Skeletal muscle tissue (tissue), 4 donors: ENCODE results near the gene PTPRE. TPM values are rescaled to one million over a fixed set of nuclear protein-coding genes. Genes with fewer than 3 reads are reported as not detected.

Experiments used
- H3K27ac ChIP-seq: one replicate; pipeline ENCODE4 v1.7.0; 2013; ENCODE audit warnings: mild to moderate bottlenecking, low read depth, low read length, inconsistent platforms
- H3K27me3 ChIP-seq, 3 donors: one replicate each; pipeline ENCODE4 v1.7.0; 2013; ENCODE audit warnings: low read length in 3 of 3; ENCODE audit not compliant: control insufficient read depth in 3 of 3, insufficient read depth in 3 of 3
- H3K36me3 ChIP-seq, 3 donors: one replicate each; pipeline ENCODE4 v1.7.0; 2013; ENCODE audit warnings: low read length in 3 of 3; ENCODE audit not compliant: control insufficient read depth in 3 of 3, insufficient read depth in 3 of 3
- H3K4me1 ChIP-seq, 3 donors: one replicate each; pipeline ENCODE4 v1.7.0; 2013; ENCODE audit warnings: low read length in 3 of 3, mild to moderate bottlenecking in 3 of 3; ENCODE audit not compliant: control insufficient read depth in 3 of 3, insufficient read depth in 3 of 3
- H3K4me3 ChIP-seq, 3 donors: one replicate each; pipeline ENCODE4 v1.7.0; 2013; ENCODE audit warnings: low read length in 3 of 3
- H3K9ac ChIP-seq, 3 donors: one replicate each; pipeline ENCODE4 v1.7.0; 2013; ENCODE audit warnings: low read length in 3 of 3, mild to moderate bottlenecking in 3 of 3, moderate library complexity in 2 of 3, low read depth in 1 of 3
- H3K9me3 ChIP-seq, 3 donors: one replicate each; pipeline ENCODE4 v1.7.0; 2013; ENCODE audit warnings: low read length in 3 of 3; ENCODE audit not compliant: control insufficient read depth in 3 of 3
- total RNA-seq: library from RNA; depleted of rRNA; stranded (reverse); fragments of >200 nt; gene quantifications from one replicate; pipeline ENCODE4 v1.2.3, GENCODE V29; 2014
- donor health status: Osteomylitis.

Gene PTPRE
- total RNA-seq, 1 donor from 2014 or later, result 7.8 TPM

- Histone ChIP-seq H3K9me3 (no peaks in the 10 kb centered on the region), H3K4me3 (no peak overlapping the region), H3K4me1 (peaks cover 3 to 9% (median 4%) of the 10 kb centered on the region in 3 donors), H3K9ac (no peak overlapping the region), H3K27me3 (peaks cover 0 to 5% (median 4%) of the 10 kb centered on the region in 3 donors), H3K27ac (no peak overlapping the region), H3K36me3 (no peaks in the 10 kb centered on the region)
Measured at GRCh38 chr10:128001849-128002248, 94.9 kb downstream of the PTPRE start.

GRCh38 chr10:128003521-128003920 is 96.6 kb downstream of the PTPRE start:
- Histone ChIP-seq H3K27me3 (peaks cover 0 to 5% (median 4%) of the 10 kb centered on the region in 3 donors), H3K4me3 (no peak overlapping the region), H3K36me3 (no peaks in the 10 kb centered on the region), H3K4me1 (no peaks in the 10 kb centered on the region), H3K9ac (no peak overlapping the region), H3K27ac (no peak overlapping the region), H3K9me3 (no peaks in the 10 kb centered on the region)

- Histone ChIP-seq H3K9ac (no peak overlapping the region), H3K36me3 (no peaks in the 10 kb centered on the region), H3K9me3 (no peaks in the 10 kb centered on the region), H3K27ac (no peak overlapping the region), H3K27me3 (peaks cover 0 to 9% (median 4%) of the 10 kb centered on the region in 3 donors), H3K4me1 (peaks cover 4 to 8% (median 6%) of the 10 kb centered on the region in 3 donors), H3K4me3 (no peak overlapping the region)
Measured at GRCh38 chr10:128005858-128006257, 99.0 kb downstream of the PTPRE start.

- Histone ChIP-seq H3K27me3 (peaks cover 0 to 4% (median 0%) of the 10 kb centered on the region in 3 donors), H3K27ac (no peak overlapping the region), H3K9ac (no peak overlapping the region), H3K4me1 (peaks cover 4 to 15% (median 12%) of the 10 kb centered on the region in 3 donors), H3K9me3 (no peaks in the 10 kb centered on the region), H3K4me3 (no peak overlapping the region), H3K36me3 (no peaks in the 10 kb centered on the region)
Measured at GRCh38 chr10:128007056-128007455, 100.2 kb downstream of the PTPRE start.

- peaks cover 4 to 15% (median 12%) of the 10 kb centered on the region in 3 donors for H3K4me1 ChIP-seq
- no peak overlapping the region for H3K9ac ChIP-seq
- H3K27ac ChIP-seq, result no peak overlapping the region
- no peaks in the 10 kb centered on the region for H3K9me3 ChIP-seq
- no peaks in the 10 kb centered on the region for H3K36me3 ChIP-seq
- H3K4me3 ChIP-seq, result no peak overlapping the region
- peaks cover 0 to 4% (median 0%) of the 10 kb centered on the region in 3 donors for H3K27me3 ChIP-seq
Measured at GRCh38 chr10:128007971-128008370, 101.1 kb downstream of the PTPRE start.

- Histone ChIP-seq H3K27ac (no peak overlapping the region), H3K36me3 (no peaks in the 10 kb centered on the region), H3K4me3 (no peak overlapping the region), H3K27me3 (peaks cover 0 to 4% (median 0%) of the 10 kb centered on the region in 3 donors), H3K9me3 (no peaks in the 10 kb centered on the region), H3K4me1 (peaks cover 4 to 15% (median 12%) of the 10 kb centered on the region in 3 donors), H3K9ac (no peak overlapping the region)
Measured at GRCh38 chr10:128008521-128009250, 101.8 kb downstream of the PTPRE start.

GRCh38 chr10:128009372-128010126 is 102.6 kb downstream of the PTPRE start:
- Histone ChIP-seq H3K4me3 (no peak overlapping the region), H3K4me1 (peaks cover 4 to 15% (median 12%) of the 10 kb centered on the region in 3 donors), H3K9ac (no peak overlapping the region), H3K27ac (no peak overlapping the region), H3K27me3 (peaks cover 0 to 4% (median 0%) of the 10 kb centered on the region in 3 donors), H3K9me3 (no peaks in the 10 kb centered on the region), H3K36me3 (no peaks in the 10 kb centered on the region)

- no peak overlapping the region for H3K27ac ChIP-seq
- peak overlapping the region in 2 of 3 donors; percentile 41 to 52 for H3K4me3 ChIP-seq
- H3K4me1 ChIP-seq, result peaks cover 4 to 15% (median 12%) of the 10 kb centered on the region in 3 donors
- peaks cover 0 to 4% (median 0%) of the 10 kb centered on the region in 3 donors for H3K27me3 ChIP-seq
- no peaks in the 10 kb centered on the region for H3K9me3 ChIP-seq
- H3K9ac ChIP-seq, result no peak overlapping the region
- no peaks in the 10 kb centered on the region for H3K36me3 ChIP-seq
Measured at GRCh38 chr10:128011059-128011979, 104.4 kb downstream of the PTPRE start.

GRCh38 chr10:128013626-128014025 is 106.7 kb downstream of the PTPRE start:
- Histone ChIP-seq H3K9me3 (no peaks in the 10 kb centered on the region), H3K27ac (no peak overlapping the region), H3K27me3 (peaks cover 0 to 5% (median 4%) of the 10 kb centered on the region in 3 donors), H3K4me3 (no peak overlapping the region), H3K36me3 (no peaks in the 10 kb centered on the region), H3K9ac (no peak overlapping the region), H3K4me1 (peaks cover 4 to 15% (median 15%) of the 10 kb centered on the region in 3 donors)
